HEK293 (cell line): Measurements from ENCODE around the gene SLBP.
A peak's percentile ranks its signal among the peaks of the same experiment; 100 is the strongest.

Experiments
- CTCF ChIA-PET: fragments of 350-600 bp; formaldehyde crosslinking; extraction: SDS; loops from one replicate; lab custom pipeline; 2021; ENCODE audit warnings: antibody characterized with exemption; lab: Yijun Ruan, JAX
- POLR2A ChIA-PET: fragments of 300-600 bp; formaldehyde crosslinking; extraction: SDS; loops from one replicate; lab custom pipeline; 2020; ENCODE audit warnings: antibody characterized with exemption, inconsistent platforms; lab: Yijun Ruan, JAX
- H3K27ac ChIP-seq: fragments of 200-500 bp; sonication (Bioruptor generic); 2 replicates; pipeline ENCODE4 v1.5.1; 2014; ENCODE audit warnings: low read depth, low read length, control low read depth, inconsistent platforms; ENCODE audit errors: extremely low read depth
- H3K36me3 ChIP-seq, 2 experiments: fragments of 200-500 bp in 1 of 2; sonication (Bioruptor generic) in 1 of 2; 1 replicate in 1 of 2; 2 replicates in 1 of 2; pipeline ENCODE4 v1.5.1; 2014 to 2017; ENCODE audit warnings: inconsistent platforms in 2 of 2, low read length in 2 of 2; ENCODE audit not compliant: control insufficient read depth in 2 of 2, insufficient read depth in 1 of 2
- H3K4me1 ChIP-seq: fragments of 200-500 bp; sonication (Bioruptor generic); 2 replicates; pipeline ENCODE4 v1.5.1; 2014; ENCODE audit warnings: mild to moderate bottlenecking, low read length, inconsistent platforms; ENCODE audit not compliant: control insufficient read depth, insufficient read depth
- H3K4me3 ChIP-seq: 2 replicates; pipeline ENCODE4 v1.5.1; 2011; ENCODE audit warnings: low read depth, mild to moderate bottlenecking, control low read depth, low read length, moderate library complexity
- H3K9me3 ChIP-seq: fragments of 200-500 bp; sonication (Bioruptor generic); 2 replicates; pipeline ENCODE4 v1.5.1; 2014; ENCODE audit warnings: low read depth, low read length, inconsistent platforms; ENCODE audit not compliant: control insufficient read depth, insufficient read depth
- EGR2 ChIP-seq: fragments of 450-650 bp; formaldehyde crosslinking; IDR thresholded peaks from 2 replicates; pipeline ENCODE4 v1.5.1; 2016; ENCODE audit warnings: low read depth, missing biosample characterization, missing genetic modification characterization
- GLIS1 ChIP-seq: fragments of 450-650 bp; formaldehyde crosslinking; IDR thresholded peaks from 2 replicates; pipeline ENCODE4 v1.5.1; 2016; ENCODE audit warnings: missing biosample characterization, missing genetic modification characterization
- KLF1 ChIP-seq: fragments of 450-650 bp; formaldehyde crosslinking; IDR thresholded peaks from 2 replicates; pipeline ENCODE4 v1.5.1; 2016; ENCODE audit warnings: missing biosample characterization, missing genetic modification characterization
- PRDM1 ChIP-seq: fragments of 450-650 bp; formaldehyde crosslinking; IDR thresholded peaks from 2 replicates; pipeline ENCODE4; 2016; ENCODE audit warnings: missing biosample characterization, missing genetic modification characterization
- ZBTB1 ChIP-seq: fragments of 450-650 bp; formaldehyde crosslinking; IDR thresholded peaks from 2 replicates; pipeline ENCODE4 v1.5.1; 2016; ENCODE audit warnings: missing biosample characterization, missing genetic modification characterization
- ZBTB8A ChIP-seq: fragments of 450-650 bp; formaldehyde crosslinking; IDR thresholded peaks from 2 replicates; pipeline ENCODE4 v1.5.1; 2016; ENCODE audit warnings: missing biosample characterization, missing genetic modification characterization
- ZFHX2 ChIP-seq: fragments of 450-650 bp; formaldehyde crosslinking; conservative IDR thresholded peaks from 2 replicates; pipeline ENCODE4 v1.5.1; 2016; ENCODE audit warnings: missing biosample characterization, missing genetic modification characterization
- ZNF10 ChIP-seq: fragments of 450-650 bp; formaldehyde crosslinking; IDR thresholded peaks from 2 replicates; pipeline ENCODE4 v1.5.1; 2017; ENCODE audit warnings: missing biosample characterization, missing genetic modification characterization
- ZNF138 ChIP-seq: fragments of 450-650 bp; formaldehyde crosslinking; IDR thresholded peaks from 2 replicates; pipeline ENCODE4 v1.5.1; 2016; ENCODE audit warnings: missing biosample characterization, missing genetic modification characterization, borderline replicate concordance
- ZNF391 ChIP-seq: fragments of 450-650 bp; formaldehyde crosslinking; IDR thresholded peaks from 2 replicates; pipeline ENCODE4 v1.5.1; 2016; ENCODE audit warnings: low read depth, missing biosample characterization, missing genetic modification characterization, borderline replicate concordance
- ZNF423 ChIP-seq: fragments of 450-650 bp; formaldehyde crosslinking; IDR thresholded peaks from 2 replicates; pipeline ENCODE4 v1.5.1; 2016; ENCODE audit warnings: missing biosample characterization, missing genetic modification characterization
- ZNF510 ChIP-seq: fragments of 450-650 bp; formaldehyde crosslinking; IDR thresholded peaks from 2 replicates; pipeline ENCODE4 v1.5.1; 2018; ENCODE audit warnings: mild to moderate bottlenecking, missing genetic modification characterization, missing biosample characterization; ENCODE audit not compliant: insufficient replicate concordance
- ZNF585B ChIP-seq: fragments of 450-650 bp; formaldehyde crosslinking; IDR thresholded peaks from 2 replicates; pipeline ENCODE4 v1.5.1; 2016; ENCODE audit warnings: missing biosample characterization, missing genetic modification characterization
- ZNF623 ChIP-seq: fragments of 450-650 bp; formaldehyde crosslinking; IDR thresholded peaks from 2 replicates; pipeline ENCODE4 v1.5.1; 2016; ENCODE audit warnings: missing biosample characterization, missing genetic modification characterization
- ZSCAN23 ChIP-seq: fragments of 450-650 bp; formaldehyde crosslinking; IDR thresholded peaks from 2 replicates; pipeline ENCODE4 v1.5.1; 2016; ENCODE audit warnings: missing biosample characterization, missing genetic modification characterization
- TF ChIP-seq, protein P1 (sequence below): fragments of 450-650 bp; formaldehyde crosslinking; IDR thresholded peaks from 2 replicates; pipeline ENCODE4 v1.5.1; 2016; ENCODE audit warnings: missing biosample characterization, missing genetic modification characterization
- TF ChIP-seq, protein P2 (sequence below): fragments of 450-650 bp; formaldehyde crosslinking; IDR thresholded peaks from 2 replicates; pipeline ENCODE4 v1.5.1; 2016; ENCODE audit warnings: missing biosample characterization, missing genetic modification characterization

The SLBP gene

DNA sequence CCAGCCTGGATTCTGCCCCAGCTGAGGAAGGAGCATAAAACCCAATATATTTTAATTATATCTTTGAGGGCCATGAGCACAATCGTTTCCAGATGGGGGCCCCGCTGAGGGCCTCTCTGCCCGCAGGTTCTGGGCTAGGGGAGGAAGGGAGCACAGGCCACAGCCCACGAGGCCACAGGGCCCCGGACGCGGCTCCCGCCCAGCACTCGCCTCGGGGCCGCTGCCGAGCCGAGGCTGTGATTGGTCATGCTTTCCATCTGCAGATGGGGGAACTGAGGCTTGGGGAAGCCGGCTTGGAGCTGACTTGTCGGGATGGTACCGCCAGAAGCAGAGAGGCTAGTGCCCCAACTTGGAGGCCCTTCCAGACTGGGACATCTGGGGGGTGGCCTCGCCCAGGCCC is 43.2 kb upstream of the SLBP start:
- H3K9me3 ChIP-seq = no peaks in the 10 kb centered on the region
- H3K4me1 ChIP-seq = no peaks in the 10 kb centered on the region
- no peak overlapping the region for H3K27ac ChIP-seq
- ChIA-PET CTCF (no interaction called here), POLR2A (interaction anchor here (1.5 kb wide), 1 partner anchor 9 kb away, joined by 4 read pairs; no protein-coding TSS in a partner anchor)
- TF ChIP-seq ZNF623 = no peak
- no peak for TF ChIP-seq ZNF585B (tag by site-specific recombination)
- no peak for TF ChIP-seq ZBTB1
- TF ChIP-seq ZNF138 = no peak
- no peak for TF ChIP-seq ZNF510 (tag by site-specific recombination)
- no peak overlapping the region for H3K4me3 ChIP-seq
- no peaks in the 10 kb centered on the region for H3K36me3 ChIP-seq

DNA sequence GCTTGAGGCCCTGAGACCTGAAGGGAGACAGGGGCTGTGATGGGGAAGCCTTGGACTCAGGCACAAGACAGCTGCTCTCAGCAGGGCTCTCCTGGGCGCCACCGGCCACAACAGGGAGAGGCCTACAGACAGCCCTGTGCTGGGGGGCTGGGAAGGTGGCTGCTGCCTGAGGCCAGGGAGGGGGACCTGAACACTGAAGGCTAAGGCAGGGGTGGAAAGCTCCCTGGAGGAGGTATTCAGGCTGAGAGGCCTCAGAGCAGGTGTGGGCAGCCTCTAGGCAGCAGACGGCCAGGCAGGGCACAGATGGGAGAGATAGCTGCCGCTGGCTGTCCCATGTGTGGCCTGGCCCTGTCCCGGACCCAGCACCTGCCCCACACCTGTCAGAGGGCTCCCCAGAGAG is 42.2 kb upstream of the SLBP start:
- Histone ChIP-seq H3K27ac (no peak overlapping the region), H3K4me1 (no peaks in the 10 kb centered on the region), H3K36me3 (no peaks in the 10 kb centered on the region), H3K9me3 (no peaks in the 10 kb centered on the region), H3K4me3 (no peak overlapping the region)
- ChIA-PET CTCF (interaction anchor here (0.8 kb wide), 1 partner anchor 56 kb away, joined by 6 read pairs; no protein-coding TSS in a partner anchor), POLR2A (interaction anchor here (1.5 kb wide), 1 partner anchor 8 kb away, joined by 4 read pairs; no protein-coding TSS in a partner anchor)
- peak; percentile 74 for TF ChIP-seq ZFHX2
- no peak for TF ChIP-seq ZNF10 (tag by site-specific recombination)
- TF ChIP-seq ZSCAN23 = no peak
- no peak for TF ChIP-seq PRDM1 (tag by site-specific recombination)
- peak; percentile 69 for TF ChIP-seq KLF1 (tag by site-specific recombination)
- TF ChIP-seq, protein P1, sequence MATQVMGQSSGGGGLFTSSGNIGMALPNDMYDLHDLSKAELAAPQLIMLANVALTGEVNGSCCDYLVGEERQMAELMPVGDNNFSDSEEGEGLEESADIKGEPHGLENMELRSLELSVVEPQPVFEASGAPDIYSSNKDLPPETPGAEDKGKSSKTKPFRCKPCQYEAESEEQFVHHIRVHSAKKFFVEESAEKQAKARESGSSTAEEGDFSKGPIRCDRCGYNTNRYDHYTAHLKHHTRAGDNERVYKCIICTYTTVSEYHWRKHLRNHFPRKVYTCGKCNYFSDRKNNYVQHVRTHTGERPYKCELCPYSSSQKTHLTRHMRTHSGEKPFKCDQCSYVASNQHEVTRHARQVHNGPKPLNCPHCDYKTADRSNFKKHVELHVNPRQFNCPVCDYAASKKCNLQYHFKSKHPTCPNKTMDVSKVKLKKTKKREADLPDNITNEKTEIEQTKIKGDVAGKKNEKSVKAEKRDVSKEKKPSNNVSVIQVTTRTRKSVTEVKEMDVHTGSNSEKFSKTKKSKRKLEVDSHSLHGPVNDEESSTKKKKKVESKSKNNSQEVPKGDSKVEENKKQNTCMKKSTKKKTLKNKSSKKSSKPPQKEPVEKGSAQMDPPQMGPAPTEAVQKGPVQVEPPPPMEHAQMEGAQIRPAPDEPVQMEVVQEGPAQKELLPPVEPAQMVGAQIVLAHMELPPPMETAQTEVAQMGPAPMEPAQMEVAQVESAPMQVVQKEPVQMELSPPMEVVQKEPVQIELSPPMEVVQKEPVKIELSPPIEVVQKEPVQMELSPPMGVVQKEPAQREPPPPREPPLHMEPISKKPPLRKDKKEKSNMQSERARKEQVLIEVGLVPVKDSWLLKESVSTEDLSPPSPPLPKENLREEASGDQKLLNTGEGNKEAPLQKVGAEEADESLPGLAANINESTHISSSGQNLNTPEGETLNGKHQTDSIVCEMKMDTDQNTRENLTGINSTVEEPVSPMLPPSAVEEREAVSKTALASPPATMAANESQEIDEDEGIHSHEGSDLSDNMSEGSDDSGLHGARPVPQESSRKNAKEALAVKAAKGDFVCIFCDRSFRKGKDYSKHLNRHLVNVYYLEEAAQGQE = no peak
- peak; percentile 54 for TF ChIP-seq ZBTB8A (tag by site-specific recombination)
- peak; percentile 39; the same call in 1 of the 2 replicates for TF ChIP-seq GLIS1
- peak; percentile 76 for TF ChIP-seq EGR2

GRCh38 chr4:1753697-1754311 is 41.7 kb upstream of the SLBP start:
- Histone ChIP-seq H3K4me1 (no peaks in the 10 kb centered on the region), H3K4me3 (no peak overlapping the region), H3K36me3 (no peaks in the 10 kb centered on the region), H3K9me3 (no peaks in the 10 kb centered on the region), H3K27ac (no peak overlapping the region)
- ChIA-PET CTCF (interaction anchor here (0.8 kb wide), 1 partner anchor 56 kb away, joined by 6 read pairs; no protein-coding TSS in a partner anchor), POLR2A (no interaction called here)
- TF ChIP-seq ZNF391 (tag by site-specific recombination) (no peak), GLIS1 (peak; percentile 58; the same call in 1 of the 2 replicates), ZNF423 (tag by site-specific recombination) (0 out of 2 replicates have a peak, but pooled peaks have one; percentile 11)
- TF ChIP-seq, protein P2, sequence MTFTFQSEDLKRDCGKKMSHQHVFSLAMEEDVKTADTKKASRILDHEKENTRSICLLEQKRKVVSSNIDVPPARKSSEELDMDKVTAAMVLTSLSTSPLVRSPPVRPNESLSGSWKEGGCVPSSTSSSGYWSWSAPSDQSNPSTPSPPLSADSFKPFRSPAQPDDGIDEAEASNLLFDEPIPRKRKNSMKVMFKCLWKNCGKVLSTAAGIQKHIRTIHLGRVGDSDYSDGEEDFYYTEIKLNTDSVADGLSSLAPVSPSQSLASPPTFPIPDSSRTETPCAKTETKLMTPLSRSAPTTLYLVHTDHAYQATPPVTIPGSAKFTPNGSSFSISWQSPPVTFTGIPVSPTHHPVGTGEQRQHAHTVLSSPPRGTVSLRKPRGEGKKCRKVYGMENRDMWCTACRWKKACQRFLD (tag by site-specific recombination) = no peak
